Mononuclear cell (primary cell): ENCODE measurements around the gene NUDT1. TPM values are rescaled to one million over a fixed set of nuclear protein-coding genes. Genes with fewer than 3 reads are reported as not detected.

Experiments
- H3K27me3 ChIP-seq: 2 replicates; pipeline ENCODE4 v1.6.0; 2011; ENCODE audit warnings: low read length, control low read depth; ENCODE audit not compliant: insufficient read depth
- H3K4me1 ChIP-seq: 2 replicates; pipeline ENCODE4 v1.5.1; 2011; ENCODE audit warnings: mild to moderate bottlenecking, low read length, control low read depth; ENCODE audit not compliant: insufficient read depth
- H3K4me3 ChIP-seq: 2 replicates; pipeline ENCODE4 v1.5.1; 2011; ENCODE audit warnings: mild to moderate bottlenecking, low read length, moderate library complexity
- H3K9me3 ChIP-seq: 2 replicates; pipeline ENCODE4 v1.5.1; 2011; ENCODE audit warnings: low read depth, mild to moderate bottlenecking, control low read depth, low read length
- total RNA-seq: library from RNA; depleted of rRNA; stranded (reverse); fragments of >200 nt; gene quantifications from one replicate; pipeline ENCODE4 v1.2.3, GENCODE V29; 2012

Gene NUDT1
- total RNA-seq, 1 donor: 10.5 TPM

- Histone ChIP-seq H3K4me1 (peaks cover 22% of the 10 kb centered on the region), H3K4me3 (no peak overlapping the region), H3K27me3 (no peaks in the 10 kb centered on the region), H3K9me3 (no peaks in the 10 kb centered on the region)
Observed at GRCh38 chr7:2299131-2299829, 57.3 kb downstream of the NUDT1 start.

DNA sequence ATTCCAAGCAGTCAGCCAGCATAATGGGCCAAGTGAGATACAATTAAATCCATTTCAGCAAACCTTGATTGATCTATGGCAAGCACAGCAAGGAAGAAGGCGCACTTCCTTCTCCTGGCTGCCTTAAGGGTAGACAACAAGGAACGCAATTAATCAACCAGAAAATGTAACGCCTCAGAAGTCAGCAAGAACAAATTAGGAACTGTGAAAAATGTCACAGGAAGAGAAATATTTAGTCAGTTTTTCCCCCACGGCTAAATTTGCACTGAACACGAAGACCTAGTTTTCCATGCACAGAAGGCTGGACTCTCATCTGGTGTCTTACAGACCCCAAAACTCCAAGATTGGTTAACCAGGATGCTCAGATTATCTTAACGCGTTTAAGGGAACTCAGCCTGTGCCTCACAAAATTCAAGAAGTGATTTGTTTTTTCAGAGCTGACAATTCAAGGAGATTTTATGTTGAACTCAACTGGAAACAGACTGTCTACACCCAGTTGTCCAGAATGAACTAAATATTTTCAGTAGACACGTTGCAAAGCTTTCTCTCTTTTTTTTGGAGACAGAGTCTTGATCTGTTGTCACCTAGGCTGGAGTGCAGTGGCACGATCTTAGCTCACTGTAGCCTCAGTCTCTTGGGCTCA, 58.0 kb downstream of the NUDT1 start:
- no peak overlapping the region for H3K4me3 ChIP-seq
- H3K27me3 ChIP-seq: no peaks in the 10 kb centered on the region
- peaks cover 22% of the 10 kb centered on the region for H3K4me1 ChIP-seq
- H3K9me3 ChIP-seq: no peaks in the 10 kb centered on the region

Other genes with a start within 250 kb of the NUDT1 start
- gene MAD1L1, start 9.3 kb upstream of the NUDT1 start, total RNA-seq: 74.2 TPM
- gene MRM2, start within 50 bp of the NUDT1 start, total RNA-seq: 4.4 TPM
- 9.7 TPM for gene SNX8, start 72.2 kb downstream of the NUDT1 start, total RNA-seq
- 119 TPM for gene EIF3B, start 112.6 kb downstream of the NUDT1 start, total RNA-seq
- gene CHST12, start 161.4 kb downstream of the NUDT1 start, total RNA-seq: 3.0 TPM
- not detected for gene GRIFIN, start 234.2 kb downstream of the NUDT1 start, total RNA-seq